Activated T-cell treated with anti-CD3 and anti-CD28 coated beads, Interleukin-2, amount 50 U/mL, for 48 hours (primary cell): ENCODE data around the gene ASB16.
"Not testable (repeated sequence)": the region's sequence is repeated elsewhere in the genome, so short reads cannot be mapped to it uniquely, and the experiment has no call there.

Experiments
- DNase-seq, 2 experiments: peaks; one replicate each; pipeline ENCODE4 v3.0.0-alpha.2; 2020

ASB16 gene

GRCh38 chr17:44149066-44149465, 21.4 kb upstream of the ASB16 start:
- DNase-seq = not testable (repeated sequence)

- DNase-seq = no peak
Measured at GRCh38 chr17:44149750-44150329, 20.7 kb upstream of the ASB16 start.

GRCh38 chr17:44152875-44153274, 17.6 kb upstream of the ASB16 start:
- DNase-seq = no peak

GRCh38 chr17:44155488-44155887, 15.0 kb upstream of the ASB16 start:
- DNase-seq = no peak

GRCh38 chr17:44159519-44160210, 10.8 kb upstream of the ASB16 start:
- DNase-seq = no peak

GRCh38 chr17:44164476-44164875, 6.0 kb upstream of the ASB16 start:
- DNase-seq = no peak

- no peak for DNase-seq
Measured at GRCh38 chr17:44167181-44167861, 3.2 kb upstream of the ASB16 start.

GRCh38 chr17:44170135-44170498, 387 bp upstream of the ASB16 start:
- DNase-seq = no peak

GRCh38 chr17:44171931-44172455, 1.5 kb downstream of the ASB16 start:
- no peak for DNase-seq

- DNase-seq = no peak
Measured at GRCh38 chr17:44174427-44174826, 3.9 kb downstream of the ASB16 start.

GRCh38 chr17:44176257-44176656, 5.8 kb downstream of the ASB16 start:
- no peak for DNase-seq

GRCh38 chr17:44176671-44177501, 6.4 kb downstream of the ASB16 start:
- DNase-seq = no peak

- DNase-seq = no peak
Measured at GRCh38 chr17:44177640-44178039, 7.1 kb downstream of the ASB16 start.

- DNase-seq = no peak
Measured at GRCh38 chr17:44178133-44178532, 7.6 kb downstream of the ASB16 start.

- DNase-seq = no peak
Measured at GRCh38 chr17:44183024-44183423, 12.5 kb downstream of the ASB16 start.

- DNase-seq = no peak
Measured at GRCh38 chr17:44184212-44184810, 13.8 kb downstream of the ASB16 start.

GRCh38 chr17:44186307-44187130, 16.0 kb downstream of the ASB16 start, which contains the start of gene TMUB2:
TSS of gene TMUB2 (plus strand) at chr17:44186972. CDS start at chr17:44187709, 737 bp downstream.
- DNase-seq = peak; percentile 99 to 100

- no peak for DNase-seq
Measured at GRCh38 chr17:44187131-44187899, 16.8 kb downstream of the ASB16 start.

- no peak for DNase-seq
Measured at GRCh38 chr17:44188576-44189403, 18.3 kb downstream of the ASB16 start.

GRCh38 chr17:44190481-44190880, 20.0 kb downstream of the ASB16 start:
- DNase-seq = no peak
